Measurements from ENCODE around the gene KCMF1. TPM values are rescaled to one million over a fixed set of nuclear protein-coding genes. Genes with fewer than 3 reads are reported as not detected.

KCMF1 gene
- total RNA-seq, 1 donor from 2014 or later, result 65.9 TPM

DNA sequence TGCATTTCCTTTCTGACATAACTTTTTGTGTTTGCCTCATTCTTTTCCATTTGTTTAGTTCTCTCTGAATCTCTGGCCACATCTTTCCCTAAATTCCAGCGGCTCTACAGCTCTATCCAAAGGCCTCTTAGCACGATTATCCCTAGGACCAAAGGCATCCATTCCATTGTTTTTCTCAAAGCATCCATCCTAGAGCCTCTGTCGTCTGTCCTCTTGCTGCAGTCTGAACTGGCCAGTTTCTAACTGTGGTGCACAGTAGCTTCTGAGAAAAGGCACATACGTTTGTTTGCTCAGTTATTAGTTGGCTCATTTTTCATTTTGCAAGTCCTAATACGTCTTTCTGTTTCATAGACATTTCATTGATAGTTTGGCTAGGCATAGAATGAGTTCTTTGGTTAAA is 116.6 kb downstream of the KCMF1 start:
- DNase-seq, result no peak

- no peak for DNase-seq
These were observed 118.0 kb downstream of the KCMF1 start for GRCh38 chr2:85088921-85089320.

GRCh38 chr2:85089585-85089984 is 118.6 kb downstream of the KCMF1 start:
- no peak for DNase-seq

- no peak for DNase-seq
These were observed 120.9 kb downstream of the KCMF1 start for GRCh38 chr2:85091838-85092237.

DNA sequence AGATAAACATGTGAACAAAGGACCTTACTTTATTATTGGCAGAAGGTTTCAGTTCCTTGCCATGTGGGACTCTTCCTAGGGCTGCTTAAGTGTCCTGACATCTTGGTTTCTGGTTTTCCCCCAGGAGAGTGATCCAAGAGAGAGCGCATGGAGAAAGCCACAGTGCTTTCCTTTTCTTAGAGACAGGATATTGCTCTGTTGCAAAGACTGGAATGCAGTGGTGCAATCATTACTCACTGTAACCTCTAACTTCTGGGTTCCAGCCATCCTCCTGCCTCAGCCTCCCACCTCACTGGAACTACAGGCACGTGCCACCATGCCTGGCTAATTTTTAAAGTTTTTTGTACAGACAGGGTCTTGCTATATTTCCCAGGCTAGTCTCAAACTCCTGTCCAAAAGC is 124.1 kb downstream of the KCMF1 start:
- no peak for DNase-seq

DNA sequence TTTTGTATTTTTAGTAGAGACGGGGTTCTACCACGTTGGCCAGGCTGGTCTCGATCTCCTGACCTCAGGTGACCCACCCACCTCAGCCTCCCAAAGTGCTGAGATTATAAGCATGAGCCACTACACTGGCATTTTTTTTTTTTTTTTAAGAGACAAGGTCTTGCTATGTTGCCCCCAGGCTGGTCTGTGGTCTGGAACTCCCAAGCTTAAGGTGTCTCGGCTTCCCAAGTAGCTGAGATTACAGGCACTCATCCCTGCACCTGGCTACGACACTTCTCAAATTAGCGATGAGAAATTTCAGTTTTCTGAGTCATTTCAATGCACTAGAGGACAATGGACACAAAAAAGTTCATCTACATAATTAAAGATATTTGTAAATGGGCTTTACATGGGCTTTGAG is 125.7 kb downstream of the KCMF1 start:
- DNase-seq, result no peak

DNA sequence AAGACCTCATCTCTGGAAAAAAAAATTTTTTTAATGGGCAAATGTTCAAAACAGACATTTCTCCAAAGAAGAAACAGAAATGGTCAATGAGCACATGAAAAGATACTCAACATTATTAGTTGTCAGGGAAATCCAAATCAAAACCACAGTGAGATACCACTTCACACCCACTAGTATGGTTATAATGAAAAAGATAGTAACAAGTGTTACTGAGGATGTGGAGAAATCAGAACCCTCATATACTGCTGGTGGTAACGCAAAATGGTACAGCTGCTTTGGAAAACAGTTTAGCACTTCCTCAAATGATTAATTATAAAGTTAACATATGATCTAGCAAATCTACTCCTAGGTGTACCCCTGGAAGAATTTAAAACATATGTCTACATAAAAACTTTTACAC is 133.3 kb downstream of the KCMF1 start:
- no peak for DNase-seq

DNA sequence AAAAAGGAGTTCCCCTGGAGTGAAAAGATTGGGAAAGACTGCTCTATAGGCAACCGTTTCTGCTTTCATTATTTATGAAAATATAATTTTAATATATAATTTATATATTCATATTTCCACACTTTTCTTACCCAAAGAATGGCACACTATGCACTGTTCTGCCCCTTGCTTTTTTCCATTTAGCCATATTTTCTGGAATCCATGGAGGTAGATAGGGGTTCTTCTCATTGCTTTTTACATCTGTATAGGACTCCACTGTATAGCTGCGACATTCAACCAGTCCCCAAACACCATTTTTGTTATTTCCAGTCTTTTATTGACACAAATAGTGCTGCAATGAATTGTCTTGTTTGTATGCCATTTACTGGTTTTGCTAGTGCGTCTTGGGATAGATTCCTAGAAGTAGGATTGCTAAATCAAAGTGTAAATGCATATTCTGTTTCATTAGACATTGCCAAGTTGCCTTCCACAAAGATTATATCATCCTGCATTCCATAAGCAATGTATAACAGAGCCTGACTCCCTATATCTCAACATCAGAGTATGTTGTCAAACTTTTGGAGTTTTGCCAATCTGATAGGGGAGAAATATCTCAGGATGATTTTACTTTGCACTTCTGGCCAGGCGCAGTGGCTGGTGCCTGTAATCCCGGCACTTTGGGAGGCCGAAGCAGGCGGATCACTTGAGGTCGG is 135.7 kb downstream of the KCMF1 start:
- DNase-seq, result no peak

Other genes starting within 250 kb of the KCMF1 start
- gene TRABD2A, start 90.1 kb upstream of the KCMF1 start, total RNA-seq, result 0.23 and 1.4 TPM in 2 replicates
- 6,829 and 7,745 TPM in 2 replicates for gene TMSB10, start 65.5 kb upstream of the KCMF1 start, total RNA-seq
- gene TCF7L1, start 162.2 kb downstream of the KCMF1 start, total RNA-seq, result 8.5 and 12.1 TPM in 2 replicates